Suprapubic skin (tissue), 4 donors: ENCODE data around the gene HAPSTR1.

Experiments used
- POLR2A ChIP-seq, 2 donors: fragments of 450-650 bp; IDR thresholded peaks; one replicate each; pipeline ENCODE4 v1.6.1; 2017; ENCODE audit warnings: antibody characterized with exemption in 2 of 2, mild to moderate bottlenecking in 2 of 2, moderate library complexity in 2 of 2
- POLR2AphosphoS5 ChIP-seq, 3 donors: sonication (generic); formaldehyde crosslinking; IDR thresholded peaks; one replicate each; pipeline ENCODE4 v1.6.1; 2017; ENCODE audit warnings: antibody characterized with exemption in 3 of 3
- TF ChIP-seq, protein P1 (sequence below), 2 donors: fragments of 200-600 bp in 1 of 2; fragments of 450-650 bp in 1 of 2; sonication (generic) in 1 of 2; IDR thresholded peaks; one replicate each; pipeline ENCODE4 v1.5.1; 2016 to 2019; ENCODE audit warnings: antibody characterized with exemption in 2 of 2, mild to moderate bottlenecking in 1 of 2, moderate library complexity in 1 of 2

DNA sequence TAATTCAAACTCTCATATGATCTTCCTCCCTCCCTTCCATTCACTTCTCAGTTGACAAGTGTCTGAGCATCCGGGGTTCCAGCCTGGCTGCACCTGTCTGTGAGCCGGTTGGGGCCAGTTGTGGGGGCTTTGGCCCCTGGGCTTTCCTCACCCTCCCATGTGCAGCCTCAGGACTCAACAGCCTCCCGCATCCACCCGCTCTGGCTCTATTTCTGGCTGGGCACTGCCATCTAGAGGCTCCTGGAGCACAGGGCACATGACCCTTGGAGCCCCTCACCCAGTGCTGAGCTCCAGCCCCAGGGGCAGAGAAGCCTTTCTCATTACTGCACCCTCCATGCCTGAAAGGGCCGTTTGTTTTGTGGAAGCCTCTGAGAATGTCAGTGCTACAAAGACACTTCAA is 43.3 kb downstream of the HAPSTR1 start:
- TF ChIP-seq, protein P1, sequence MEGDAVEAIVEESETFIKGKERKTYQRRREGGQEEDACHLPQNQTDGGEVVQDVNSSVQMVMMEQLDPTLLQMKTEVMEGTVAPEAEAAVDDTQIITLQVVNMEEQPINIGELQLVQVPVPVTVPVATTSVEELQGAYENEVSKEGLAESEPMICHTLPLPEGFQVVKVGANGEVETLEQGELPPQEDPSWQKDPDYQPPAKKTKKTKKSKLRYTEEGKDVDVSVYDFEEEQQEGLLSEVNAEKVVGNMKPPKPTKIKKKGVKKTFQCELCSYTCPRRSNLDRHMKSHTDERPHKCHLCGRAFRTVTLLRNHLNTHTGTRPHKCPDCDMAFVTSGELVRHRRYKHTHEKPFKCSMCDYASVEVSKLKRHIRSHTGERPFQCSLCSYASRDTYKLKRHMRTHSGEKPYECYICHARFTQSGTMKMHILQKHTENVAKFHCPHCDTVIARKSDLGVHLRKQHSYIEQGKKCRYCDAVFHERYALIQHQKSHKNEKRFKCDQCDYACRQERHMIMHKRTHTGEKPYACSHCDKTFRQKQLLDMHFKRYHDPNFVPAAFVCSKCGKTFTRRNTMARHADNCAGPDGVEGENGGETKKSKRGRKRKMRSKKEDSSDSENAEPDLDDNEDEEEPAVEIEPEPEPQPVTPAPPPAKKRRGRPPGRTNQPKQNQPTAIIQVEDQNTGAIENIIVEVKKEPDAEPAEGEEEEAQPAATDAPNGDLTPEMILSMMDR (IDR thresholded peaks at IDR 0.05), result peak in 1 of 2 donors; percentile 25
- no peak for TF ChIP-seq POLR2A (IDR thresholded peaks at IDR 0.05)
- no peak for TF ChIP-seq POLR2AphosphoS5 (IDR thresholded peaks at IDR 0.05)
